Medulla oblongata (tissue), 1 donor: ENCODE data around the gene LRRFIP2.
"Not testable (repeated sequence)": the region's sequence is repeated elsewhere in the genome, so short reads cannot be mapped to it uniquely, and the experiment has no call there.

ENCODE experiments used
- DNase-seq: peaks from one replicate; pipeline ENCODE4 v3.0.0-alpha.2; 2015; ENCODE audit errors: extremely low spot score

Gene LRRFIP2

DNA sequence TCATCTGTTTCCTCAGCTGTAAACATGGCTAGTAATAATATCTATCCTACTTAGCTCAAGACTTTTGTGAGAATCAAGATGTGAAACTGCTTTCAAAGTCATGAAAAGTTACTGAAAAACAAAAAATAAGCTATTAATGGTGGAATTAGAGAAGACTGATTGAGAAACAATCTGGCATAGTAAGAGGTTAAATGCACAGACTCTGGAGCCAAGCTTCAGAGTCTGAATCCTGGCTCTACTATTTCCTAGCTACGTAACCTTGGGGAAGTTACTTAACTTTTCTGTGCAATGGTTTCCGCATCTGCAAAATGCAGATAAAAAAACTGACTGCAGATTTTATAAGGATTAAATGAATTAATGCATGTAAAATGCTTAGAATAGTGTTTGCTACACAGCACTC, 28.8 kb downstream of the LRRFIP2 start:
- DNase-seq, result no peak

DNA sequence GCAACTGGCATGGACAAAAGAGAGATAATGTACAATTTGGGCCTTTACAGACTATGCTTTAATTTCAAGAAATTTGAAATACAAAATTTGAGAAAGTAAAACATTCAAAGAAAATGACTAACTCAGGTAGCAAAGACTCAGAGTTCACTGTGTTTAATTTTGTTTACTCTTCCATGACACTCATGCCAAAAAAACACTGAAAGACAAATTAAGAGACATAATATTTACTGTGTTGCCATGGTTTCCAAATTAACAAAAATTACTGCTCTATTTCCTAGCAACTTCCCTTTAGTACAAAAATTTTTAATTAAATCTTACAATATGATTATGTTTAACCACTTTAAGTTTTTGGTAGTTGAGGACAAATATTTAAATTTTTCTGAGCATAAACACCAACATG, 29.6 kb downstream of the LRRFIP2 start:
- DNase-seq, result no peak

GRCh38 chr3:37143821-37144220, 30.6 kb downstream of the LRRFIP2 start:
- DNase-seq, result no peak

DNA sequence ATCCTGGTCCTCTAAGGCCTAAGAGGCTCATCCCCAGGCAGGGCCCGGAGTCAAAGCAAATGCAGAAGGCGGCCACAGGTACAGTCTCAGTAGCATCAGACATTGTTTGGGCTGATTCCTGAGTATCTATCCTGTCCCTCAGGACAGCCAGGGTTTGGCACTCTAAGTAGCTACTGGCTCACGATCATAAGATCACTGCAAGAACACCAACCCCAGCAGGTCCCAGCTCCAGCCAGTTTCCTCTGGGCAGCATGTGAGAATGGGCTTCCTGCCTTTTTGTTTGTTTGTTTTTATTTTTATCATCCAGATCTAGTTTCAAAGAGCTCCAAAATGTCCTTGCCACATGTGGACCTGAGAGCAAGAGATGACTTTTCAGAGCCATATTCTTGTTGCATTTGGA, 32.7 kb downstream of the LRRFIP2 start:
- DNase-seq, result no peak

GRCh38 chr3:37140899-37141541, 33.4 kb downstream of the LRRFIP2 start:
- no peak for DNase-seq

DNA sequence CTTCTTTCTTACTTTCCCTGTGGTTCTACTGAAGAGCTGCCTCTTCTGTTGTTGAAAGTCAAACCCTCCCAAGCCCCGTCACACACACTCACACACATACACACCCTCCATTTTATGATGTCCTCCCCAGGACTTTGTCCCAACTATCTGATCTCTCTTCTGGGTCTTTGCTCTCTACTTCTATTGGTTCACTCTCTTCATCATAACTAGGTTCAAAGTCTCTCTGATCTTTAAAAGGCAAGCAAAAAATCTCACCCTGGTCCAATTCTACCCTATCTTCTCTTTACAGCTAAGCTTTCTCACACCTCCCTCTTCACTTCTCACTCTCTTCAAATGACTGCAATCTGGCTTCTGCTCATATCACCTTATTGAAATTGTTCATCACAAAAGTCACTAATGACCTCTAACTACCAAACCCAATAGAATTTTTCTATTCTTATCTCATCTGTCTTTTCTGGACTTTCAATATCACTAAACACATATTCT, 34.8 kb downstream of the LRRFIP2 start:
- no peak for DNase-seq

- DNase-seq, result no peak
Observed at GRCh38 chr3:37138816-37139215, 35.6 kb downstream of the LRRFIP2 start.

DNA sequence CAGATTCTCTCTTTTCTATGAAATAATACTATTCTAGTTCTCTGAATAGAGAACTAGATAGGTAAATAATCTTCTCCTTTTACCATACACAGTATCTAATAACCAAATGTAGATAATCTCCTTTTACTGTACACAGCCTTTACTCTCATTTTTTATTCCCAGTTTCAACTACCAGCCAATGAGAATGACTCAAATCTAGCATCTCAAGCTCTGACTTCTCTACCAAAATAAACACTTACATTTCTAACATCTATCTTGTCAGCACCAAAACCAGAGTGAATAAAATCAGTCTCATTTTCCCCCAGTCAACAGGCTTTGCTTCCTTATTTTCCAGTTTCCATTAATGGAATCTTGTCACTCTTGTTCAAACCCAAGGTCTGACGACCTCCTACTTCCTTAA, 36.9 kb downstream of the LRRFIP2 start:
- no peak for DNase-seq

- DNase-seq, result no peak
Observed at GRCh38 chr3:37136067-37136466, 38.3 kb downstream of the LRRFIP2 start.

GRCh38 chr3:37135561-37135960, 38.8 kb downstream of the LRRFIP2 start:
- no peak for DNase-seq

DNA sequence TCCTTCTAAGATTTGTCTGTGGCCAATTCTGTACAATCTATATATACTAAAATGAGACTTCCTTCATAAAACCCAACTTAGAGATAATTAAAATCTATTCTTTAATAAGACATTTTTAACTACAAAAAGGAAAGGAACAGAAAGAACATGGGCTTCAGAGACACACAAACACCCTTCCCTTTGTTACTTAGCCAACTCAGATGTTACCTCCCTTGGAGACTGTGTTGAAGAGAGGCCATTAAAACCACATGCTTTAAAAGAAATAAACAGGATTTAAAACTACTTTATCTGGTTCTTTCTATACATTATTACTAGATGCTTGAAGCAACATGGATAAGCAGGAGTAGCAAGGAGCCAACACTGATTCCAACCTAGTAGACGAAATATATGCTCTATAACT, 42.0 kb downstream of the LRRFIP2 start:
- DNase-seq, result peak; percentile 15

DNA sequence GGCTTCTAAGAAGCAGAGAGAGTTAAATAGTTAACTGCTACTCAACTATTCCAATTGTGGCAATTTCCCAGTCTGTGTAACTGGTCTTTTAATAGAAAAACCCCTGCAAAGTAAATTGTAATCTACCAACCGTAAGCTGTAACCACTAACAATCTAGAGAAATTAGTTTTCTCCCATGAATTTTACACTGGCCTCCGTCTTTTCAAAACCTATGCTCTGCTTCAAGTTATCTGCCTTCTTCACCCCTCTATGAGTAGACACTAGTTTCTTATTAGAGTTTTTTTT, 42.6 kb downstream of the LRRFIP2 start:
- DNase-seq, result no peak

DNA sequence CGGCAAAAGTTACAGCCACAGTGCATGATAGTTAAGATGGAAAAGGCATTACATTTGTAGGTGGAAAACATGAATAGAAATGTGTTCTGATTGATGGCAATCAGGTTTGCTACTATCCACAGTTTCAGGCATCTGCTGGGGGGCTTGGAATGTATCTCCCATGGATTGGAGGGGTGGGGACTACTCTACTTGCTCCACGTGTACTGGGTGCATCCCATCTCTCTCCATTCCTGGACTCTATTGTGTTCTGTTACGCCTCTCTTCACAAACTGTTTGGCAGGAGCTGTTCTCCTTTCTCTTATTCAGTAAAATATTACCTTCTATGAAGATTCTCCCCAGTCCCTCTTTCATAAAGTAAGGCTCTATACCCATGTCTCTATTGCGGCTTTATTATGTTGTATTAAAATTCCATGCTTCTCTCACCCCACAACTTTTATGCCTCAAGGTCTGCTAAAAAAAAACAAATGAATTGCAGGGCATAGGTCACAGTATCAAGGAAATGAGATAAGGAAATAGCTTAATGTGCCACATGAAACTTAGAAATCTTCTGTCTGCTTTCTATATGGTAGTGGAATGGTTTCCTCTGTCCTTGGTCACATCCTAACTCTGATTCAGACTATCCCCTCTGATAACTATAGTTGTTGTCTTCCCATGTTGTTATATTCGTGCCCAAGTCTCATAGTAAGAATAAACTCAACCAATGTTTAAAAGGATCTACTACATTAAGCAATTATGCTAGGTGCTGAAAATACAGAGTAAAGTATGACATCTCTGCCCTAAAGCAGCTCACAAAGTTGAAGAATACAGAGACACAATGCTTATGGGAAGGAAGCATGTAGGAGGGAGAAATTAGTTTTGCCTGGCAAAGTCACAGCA, 43.2 kb downstream of the LRRFIP2 start:
- DNase-seq, result no peak

- no peak for DNase-seq
Observed at GRCh38 chr3:37130448-37130847, 43.9 kb downstream of the LRRFIP2 start.

DNA sequence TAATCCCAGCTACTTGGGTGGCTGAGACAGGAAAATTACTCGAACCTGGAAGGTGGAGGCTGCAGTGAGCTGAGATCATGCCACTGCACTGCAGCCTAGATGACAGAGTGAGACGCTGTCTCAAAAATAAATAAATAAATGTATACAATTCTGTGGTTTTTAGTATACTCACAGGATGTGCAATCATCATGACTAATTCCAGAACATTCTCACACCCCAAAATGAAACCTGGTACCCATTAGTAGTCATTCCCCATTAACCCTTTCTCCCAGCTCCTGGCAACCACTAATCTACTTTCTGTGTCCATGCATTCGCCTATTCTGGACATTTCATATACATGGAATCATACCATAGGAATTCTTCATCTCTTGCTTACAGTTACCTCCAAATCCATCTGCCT, 44.5 kb downstream of the LRRFIP2 start:
- no peak for DNase-seq

DNA sequence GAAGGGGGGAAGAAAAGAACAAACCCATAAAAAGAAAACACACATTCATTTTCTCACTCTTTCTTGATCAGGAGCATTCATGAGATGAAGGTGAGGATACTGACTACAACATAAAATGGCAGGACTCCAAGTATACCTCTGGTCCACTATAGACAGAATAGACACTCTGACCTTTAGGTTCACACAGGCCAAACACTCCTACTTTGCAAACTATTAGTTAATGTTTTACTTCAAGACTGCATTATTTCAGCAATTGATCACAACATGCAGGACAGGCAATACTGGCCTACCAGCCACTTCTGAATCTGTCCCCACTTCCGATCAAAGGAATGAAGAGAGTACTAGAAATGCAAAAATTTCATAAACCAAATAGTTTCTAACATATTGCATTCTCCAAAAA, 47.0 kb downstream of the LRRFIP2 start:
- no peak for DNase-seq

DNA sequence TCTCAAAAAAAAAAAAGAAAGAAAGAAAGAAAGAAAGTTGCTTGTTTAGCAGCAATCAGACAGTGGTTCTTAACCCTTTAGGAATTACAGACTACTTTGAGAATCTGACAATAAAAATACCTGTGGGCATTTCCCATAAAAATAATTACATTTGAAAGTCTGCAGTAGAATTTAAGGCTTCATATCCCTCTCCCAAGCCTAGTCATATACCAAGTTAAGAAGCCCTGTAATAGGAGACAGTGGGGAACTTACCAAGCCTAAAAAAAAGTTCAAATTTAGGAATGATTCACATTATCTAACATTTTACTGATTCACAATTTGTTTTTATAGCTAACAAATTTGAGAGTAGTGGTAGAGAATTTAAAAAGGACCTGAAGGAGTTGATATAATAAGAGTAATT, 47.5 kb downstream of the LRRFIP2 start:
- DNase-seq, result no peak

DNA sequence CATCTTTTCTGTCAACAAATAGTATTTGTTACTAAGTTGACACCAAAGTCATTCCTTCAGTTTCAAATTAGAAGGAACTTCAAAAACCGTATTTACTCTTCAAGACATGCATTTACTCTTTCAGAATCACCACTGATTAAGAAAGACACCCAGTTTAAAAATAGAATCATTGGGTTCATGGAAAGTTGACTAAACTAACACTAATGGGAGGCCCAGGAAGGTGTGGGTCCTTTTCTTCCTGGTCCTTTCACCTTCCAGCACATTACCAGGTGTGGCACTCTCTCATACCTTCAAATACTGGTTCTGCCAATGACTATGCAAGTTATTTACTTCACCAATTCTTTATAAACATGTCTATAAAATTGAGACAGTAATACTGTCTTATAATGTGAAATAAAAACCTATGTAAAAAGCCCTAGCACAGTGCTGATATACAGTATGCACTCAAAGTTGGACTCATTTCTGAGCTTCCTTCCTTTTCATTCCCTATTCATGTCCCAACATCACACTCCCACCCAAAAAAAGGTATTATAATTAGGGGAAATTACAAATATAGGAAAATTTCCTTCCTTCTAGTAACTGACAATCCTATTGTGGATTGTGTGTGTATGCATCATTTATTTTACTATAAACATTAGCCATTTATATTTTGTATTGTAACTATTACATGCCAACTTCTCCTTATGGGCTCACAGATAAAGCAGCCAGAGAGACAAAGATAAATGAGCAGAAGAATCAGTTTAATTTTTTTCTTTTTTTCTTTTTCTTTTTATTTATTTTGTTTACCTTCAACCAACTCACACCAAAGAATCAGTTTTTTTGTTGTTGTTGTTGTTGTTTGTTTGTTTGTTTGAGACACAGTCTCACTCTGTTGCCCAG, 48.9 kb downstream of the LRRFIP2 start:
- no peak for DNase-seq

DNA sequence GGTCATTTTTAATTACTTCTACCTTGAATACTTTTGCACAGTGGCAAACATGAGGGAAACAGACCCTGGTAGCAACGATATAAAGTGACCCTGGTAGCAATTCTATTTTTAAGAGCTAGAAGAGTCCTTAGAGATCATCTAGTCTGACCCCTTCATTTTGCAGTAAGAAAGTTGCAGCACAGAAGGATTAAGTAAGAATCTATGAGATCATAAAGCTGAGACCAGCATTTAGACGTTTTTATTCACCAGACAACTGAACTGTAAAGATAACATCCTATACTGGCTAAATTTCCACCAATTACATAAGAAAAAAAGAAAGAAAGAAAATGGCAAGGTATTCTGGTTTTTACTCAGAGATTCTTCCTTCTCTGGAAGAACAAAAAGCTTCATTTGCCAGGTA, 49.9 kb downstream of the LRRFIP2 start:
- DNase-seq, result no peak

DNA sequence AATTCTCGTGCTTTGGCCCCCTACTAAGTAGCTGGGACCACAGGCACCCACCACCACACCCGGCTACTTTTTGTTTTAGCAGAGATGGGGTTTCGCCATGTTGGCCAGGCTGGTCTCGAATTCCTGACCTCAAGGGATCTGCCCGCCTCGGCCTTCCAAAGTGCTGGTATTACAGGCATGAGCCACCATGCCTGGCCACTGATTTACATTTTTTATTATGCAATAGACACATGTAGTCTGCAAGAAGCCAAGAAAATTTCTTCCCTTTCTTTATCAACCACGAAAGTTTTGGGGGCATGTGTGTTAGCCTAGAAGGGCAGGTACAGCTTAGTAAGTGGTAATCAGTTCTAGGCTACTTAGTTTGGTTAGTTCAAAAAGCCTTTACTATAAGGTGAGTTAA, 51.1 kb downstream of the LRRFIP2 start:
- no peak for DNase-seq

- not testable (repeated sequence) for DNase-seq
Observed at GRCh38 chr3:37122069-37122468, 52.3 kb downstream of the LRRFIP2 start.

GRCh38 chr3:37118163-37118562, 56.2 kb downstream of the LRRFIP2 start:
- DNase-seq, result no peak
